Stimulated activated CD8-positive, alpha-beta memory T cell treated with anti-CD3 and anti-CD28 coated beads, Interleukin-2, amount 100 ng/mL, for 1 hour (primary cell): ENCODE results near the gene MXRA7.
A peak's percentile ranks its signal among the peaks of the same experiment; 100 is the strongest.
"Not testable (repeated sequence)": the region's sequence is repeated elsewhere in the genome, so short reads cannot be mapped to it uniquely, and the experiment has no call there.

Experiments
- DNase-seq, 2 donors: peaks; one replicate each; pipeline ENCODE4 v3.0.0-alpha.2; 2020; ENCODE audit warnings: low read depth in 2 of 2

MXRA7 gene

DNA sequence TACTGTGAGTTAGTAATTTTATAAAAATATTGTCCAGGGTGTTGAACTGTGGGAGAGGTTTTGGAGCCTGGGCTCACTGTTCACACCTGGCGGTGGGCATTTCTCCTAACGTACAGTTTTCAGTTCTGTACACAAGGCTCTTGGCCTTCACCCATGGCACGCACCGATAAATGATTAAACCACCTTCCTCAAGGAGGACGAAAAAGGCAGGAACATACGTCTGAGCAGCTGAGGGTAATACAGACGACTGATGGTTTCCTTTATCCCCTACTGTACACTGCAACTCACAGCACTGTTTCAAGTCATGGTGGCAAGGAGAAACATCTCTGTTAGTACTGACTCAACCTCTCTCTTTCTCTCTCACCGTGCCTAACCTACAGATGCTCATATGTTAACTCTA lies 65.8 kb downstream of the MXRA7 start:
- no peak for DNase-seq

GRCh38 chr17:76643553-76644148 lies 67.1 kb downstream of the MXRA7 start, which contains the start of gene ST6GALNAC1:
Gene ST6GALNAC1 (minus strand): TSS chr17:76643757. CDS start chr17:76643638, 119 bp downstream.
- no peak for DNase-seq

DNA sequence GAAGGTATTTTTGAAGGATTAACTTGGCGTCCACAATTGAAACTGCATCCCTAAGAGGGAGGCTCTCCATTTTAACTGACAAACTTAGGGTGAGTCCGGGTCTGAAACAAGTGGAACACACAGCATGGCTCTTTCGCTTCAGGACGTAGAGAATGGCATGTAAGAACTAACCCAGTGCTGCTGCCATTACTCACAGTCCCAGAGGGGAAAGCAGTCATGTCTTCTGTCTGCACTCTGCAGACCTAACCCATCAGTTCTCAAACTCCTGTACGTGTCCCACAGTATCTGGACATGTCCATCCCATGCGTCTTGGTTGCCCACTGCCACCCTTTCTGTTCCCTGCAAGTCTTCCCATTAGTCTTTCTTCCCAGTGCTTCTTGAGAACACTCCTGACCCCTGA lies 67.8 kb downstream of the MXRA7 start:
- no peak for DNase-seq

DNA sequence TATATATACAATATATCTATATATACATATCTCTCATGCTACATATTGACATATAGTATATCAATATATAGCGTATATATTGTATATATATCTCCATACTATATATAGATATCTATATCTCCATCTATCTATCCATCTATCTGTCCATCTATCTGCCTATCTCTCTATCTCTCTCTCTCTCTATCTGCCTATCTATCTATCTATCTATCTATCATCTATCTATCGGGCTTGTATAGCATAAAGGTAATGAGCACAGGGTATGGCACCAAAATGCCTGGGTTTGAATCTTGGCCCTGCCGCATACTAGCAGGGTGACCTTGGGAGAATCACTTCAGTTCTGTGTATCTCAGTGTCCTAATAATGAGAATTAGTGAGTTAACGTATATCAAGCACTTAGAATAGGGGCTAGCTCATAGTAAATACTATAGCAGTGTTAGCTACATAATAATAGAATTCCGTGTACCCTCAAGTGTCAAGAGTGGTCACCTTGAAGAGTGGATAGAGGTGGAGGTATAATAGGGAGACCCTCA lies 68.7 kb downstream of the MXRA7 start:
- no peak for DNase-seq

- no peak for DNase-seq
Observed at GRCh38 chr17:76641501-76641900, 69.3 kb downstream of the MXRA7 start.

GRCh38 chr17:76640550-76641380 lies 70.0 kb downstream of the MXRA7 start:
- DNase-seq, result no peak

DNA sequence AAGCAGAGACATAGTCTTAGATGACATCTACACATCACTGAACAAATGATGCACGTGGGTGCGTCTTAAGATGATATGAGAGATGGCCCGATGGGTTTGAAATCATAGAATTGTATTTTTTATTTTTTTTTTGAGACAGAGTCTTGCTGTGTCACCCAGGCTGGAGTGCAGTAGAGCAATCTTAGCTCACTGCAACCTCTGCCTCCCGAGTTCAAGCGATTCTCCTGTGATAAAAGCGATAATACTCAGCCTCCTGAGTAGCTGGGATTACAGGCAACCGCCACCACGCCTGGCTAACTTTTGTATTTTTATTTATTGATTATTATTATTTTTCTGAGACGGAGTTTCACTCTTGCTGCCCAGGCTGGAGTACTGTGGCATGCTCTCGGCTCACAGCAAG lies 72.5 kb downstream of the MXRA7 start:
- DNase-seq, result no peak

DNA sequence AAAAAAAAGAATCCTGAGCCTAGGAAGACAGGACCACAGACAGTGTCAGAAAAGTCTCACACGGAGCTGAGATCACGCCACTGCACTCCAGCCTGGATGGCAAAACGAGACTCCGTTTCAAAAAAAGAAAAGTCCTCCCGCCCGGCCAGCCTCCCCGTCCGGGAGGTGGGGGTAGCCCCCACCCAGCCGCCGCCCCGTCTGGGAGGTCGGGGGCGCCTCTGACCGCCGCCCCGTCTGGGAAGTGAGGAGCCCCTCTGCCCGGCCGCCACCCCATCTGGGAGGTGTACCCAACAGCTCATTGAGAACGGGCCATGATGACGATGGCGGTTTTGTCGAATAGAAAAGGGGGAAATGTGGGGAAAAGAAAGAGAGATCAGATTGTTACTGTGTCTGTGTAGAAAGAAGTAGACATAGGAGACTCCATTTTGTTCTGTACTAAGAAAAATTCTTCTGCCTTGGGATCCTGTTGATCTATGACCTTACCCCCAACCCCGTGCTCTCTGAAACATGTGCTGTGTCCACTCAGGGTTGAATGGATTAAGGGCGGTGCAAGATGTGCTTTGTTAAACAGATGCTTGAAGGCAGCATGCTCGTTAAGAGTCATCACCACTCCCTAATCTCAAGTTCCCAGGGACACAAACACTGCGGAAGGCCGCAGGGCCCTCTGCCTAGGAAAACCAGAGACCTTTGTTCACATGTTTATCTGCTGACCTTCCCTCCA lies 74.1 kb downstream of the MXRA7 start:
- not testable (repeated sequence) for DNase-seq

- no peak for DNase-seq
Observed at GRCh38 chr17:76635659-76636360, 75.0 kb downstream of the MXRA7 start.

- no peak for DNase-seq
Observed at GRCh38 chr17:76635039-76635438, 75.7 kb downstream of the MXRA7 start.

- no peak for DNase-seq
Observed at GRCh38 chr17:76633628-76634328, 77.0 kb downstream of the MXRA7 start.

DNA sequence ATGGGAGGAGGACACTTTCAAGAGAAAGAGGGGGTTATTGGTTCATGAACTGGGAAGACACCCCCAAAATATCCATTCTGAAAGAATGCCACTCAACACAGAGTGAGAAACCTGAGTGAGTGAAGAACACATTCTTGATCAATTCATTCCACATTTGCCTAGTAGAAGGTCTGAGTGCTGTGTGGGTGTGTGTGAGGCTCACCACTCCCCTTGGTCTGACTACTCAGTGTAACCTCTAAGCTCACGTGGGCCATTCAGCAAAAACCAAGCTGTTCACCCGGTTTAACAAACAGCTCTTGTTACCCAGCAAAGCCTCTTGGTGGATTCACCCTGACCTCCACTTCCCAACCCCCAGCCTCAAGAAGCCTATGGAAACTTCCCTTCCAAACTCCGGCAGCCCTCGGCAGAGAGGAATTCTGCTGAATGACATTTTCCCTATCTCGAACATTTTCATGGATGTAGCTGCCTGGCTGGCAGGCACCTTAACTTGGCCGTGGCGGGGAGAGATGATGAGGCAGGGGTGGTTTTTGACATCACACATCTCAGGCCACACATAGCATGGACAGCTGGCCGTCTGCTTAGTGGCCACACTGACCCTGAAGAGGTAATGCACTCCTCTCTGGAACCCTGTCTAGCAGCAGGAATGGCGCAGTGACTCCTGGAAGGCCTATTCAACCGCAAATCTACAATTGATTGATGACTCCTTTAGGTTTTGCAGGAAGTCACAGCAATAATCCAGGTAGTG lies 78.8 kb downstream of the MXRA7 start:
- DNase-seq, result peak in 1 of 2 donors; percentile 2

- no peak for DNase-seq
Observed at GRCh38 chr17:76630151-76630550, 80.6 kb downstream of the MXRA7 start.
